ENCODE measurements around the gene CACNB1.

DNA sequence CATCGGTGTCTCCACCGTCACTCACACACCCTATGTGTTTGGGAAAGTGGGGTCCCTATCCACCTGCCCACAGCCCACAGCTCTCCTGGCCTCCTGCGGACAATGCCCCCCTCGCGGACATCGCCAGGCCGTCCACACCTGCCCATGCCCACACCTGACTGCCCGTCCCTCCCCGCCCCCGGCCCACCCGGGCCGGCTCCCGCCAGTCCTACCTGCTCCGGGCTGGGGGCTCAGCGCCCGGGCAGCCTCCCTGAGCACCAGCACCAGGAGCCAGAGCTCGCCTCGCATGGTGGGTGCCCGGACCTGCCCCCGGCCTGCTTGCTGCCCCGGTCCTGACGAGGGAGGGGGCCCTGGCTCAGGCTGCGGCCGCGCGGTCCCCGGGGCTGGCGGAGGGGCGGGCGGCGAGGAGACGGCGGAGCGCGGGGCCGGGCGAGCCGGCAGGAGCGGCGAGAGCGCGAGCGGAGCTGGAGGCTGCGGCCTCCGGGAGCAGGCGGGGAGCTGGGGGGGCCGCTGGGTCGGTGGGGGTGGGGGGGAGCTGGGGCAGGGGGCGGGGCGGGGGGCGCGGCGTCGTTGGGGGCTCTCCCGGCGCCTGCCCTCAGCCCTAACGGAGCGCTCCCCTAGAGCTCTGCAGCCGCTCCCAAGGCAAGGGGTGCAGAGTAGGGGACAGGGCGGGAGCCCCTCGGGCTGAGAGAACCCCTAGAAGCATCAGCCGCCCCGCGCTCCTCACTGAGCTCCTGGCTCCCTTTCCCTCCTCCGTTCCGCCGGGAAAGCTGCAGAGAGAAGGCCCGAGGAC is 46.1 kb downstream of the CACNB1 start, which contains the start of gene PLXDC1:
- TF ChIP-seq, protein P1, sequence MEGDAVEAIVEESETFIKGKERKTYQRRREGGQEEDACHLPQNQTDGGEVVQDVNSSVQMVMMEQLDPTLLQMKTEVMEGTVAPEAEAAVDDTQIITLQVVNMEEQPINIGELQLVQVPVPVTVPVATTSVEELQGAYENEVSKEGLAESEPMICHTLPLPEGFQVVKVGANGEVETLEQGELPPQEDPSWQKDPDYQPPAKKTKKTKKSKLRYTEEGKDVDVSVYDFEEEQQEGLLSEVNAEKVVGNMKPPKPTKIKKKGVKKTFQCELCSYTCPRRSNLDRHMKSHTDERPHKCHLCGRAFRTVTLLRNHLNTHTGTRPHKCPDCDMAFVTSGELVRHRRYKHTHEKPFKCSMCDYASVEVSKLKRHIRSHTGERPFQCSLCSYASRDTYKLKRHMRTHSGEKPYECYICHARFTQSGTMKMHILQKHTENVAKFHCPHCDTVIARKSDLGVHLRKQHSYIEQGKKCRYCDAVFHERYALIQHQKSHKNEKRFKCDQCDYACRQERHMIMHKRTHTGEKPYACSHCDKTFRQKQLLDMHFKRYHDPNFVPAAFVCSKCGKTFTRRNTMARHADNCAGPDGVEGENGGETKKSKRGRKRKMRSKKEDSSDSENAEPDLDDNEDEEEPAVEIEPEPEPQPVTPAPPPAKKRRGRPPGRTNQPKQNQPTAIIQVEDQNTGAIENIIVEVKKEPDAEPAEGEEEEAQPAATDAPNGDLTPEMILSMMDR (IDR thresholded peaks at IDR 0.05; ENCODE audit: poor library complexity, severe bottlenecking): no peak
- TF ChIP-seq EP300 (conservative IDR thresholded peaks at IDR 0.05; ENCODE audit: poor library complexity, severe bottlenecking) (no peak), MXI1 (conservative IDR thresholded peaks at IDR 0.05; ENCODE audit: poor library complexity, severe bottlenecking) (no peak), RAD21 (conservative IDR thresholded peaks at IDR 0.05) (no peak), SMC3 (conservative IDR thresholded peaks at IDR 0.05; ENCODE audit: poor library complexity) (no peak)
